Measurements from ENCODE around the gene C5orf47.

C5orf47 gene

GRCh38 chr5:173988554-173989431 lies at the start of gene C5orf47:
Gene C5orf47, plus strand, starts transcription at chr5:173989170. Its CDS starts 94 bp downstream, at chr5:173989264.
- no peak for DNase-seq

- DNase-seq: no peak
Measured at GRCh38 chr5:173940269-173940668, 48.7 kb upstream of the C5orf47 start.

- DNase-seq: no peak
Measured at GRCh38 chr5:173941102-173941501, 47.9 kb upstream of the C5orf47 start.

- DNase-seq: no peak
Measured at GRCh38 chr5:173941758-173942401, 47.1 kb upstream of the C5orf47 start.

- no peak for DNase-seq
Measured at GRCh38 chr5:173944511-173944910, 44.5 kb upstream of the C5orf47 start.

GRCh38 chr5:173945160-173945559 lies 43.8 kb upstream of the C5orf47 start:
- no peak for DNase-seq

- no peak for DNase-seq
Measured at GRCh38 chr5:173946323-173946722, 42.6 kb upstream of the C5orf47 start.

- DNase-seq: no peak
Measured at GRCh38 chr5:173950829-173951228, 38.1 kb upstream of the C5orf47 start.

- DNase-seq: no peak
Measured at GRCh38 chr5:173953528-173954090, 35.4 kb upstream of the C5orf47 start.

- no peak for DNase-seq
Measured at GRCh38 chr5:173954671-173955521, 34.1 kb upstream of the C5orf47 start.

- no peak for DNase-seq
Measured at GRCh38 chr5:173960986-173961385, 28.0 kb upstream of the C5orf47 start.

- DNase-seq: no peak
Measured at GRCh38 chr5:173961418-173961817, 27.6 kb upstream of the C5orf47 start.

- DNase-seq: no peak
Measured at GRCh38 chr5:173962436-173962972, 26.5 kb upstream of the C5orf47 start.

GRCh38 chr5:173963182-173963838 lies 25.7 kb upstream of the C5orf47 start:
- DNase-seq: no peak

GRCh38 chr5:173963867-173964441 lies 25.0 kb upstream of the C5orf47 start:
- DNase-seq: peak; percentile 66

- no peak for DNase-seq
Measured at GRCh38 chr5:173964506-173964905, 24.5 kb upstream of the C5orf47 start.

GRCh38 chr5:173967241-173967640 lies 21.7 kb upstream of the C5orf47 start:
- DNase-seq: no peak

GRCh38 chr5:173968154-173968797 lies 20.7 kb upstream of the C5orf47 start:
- DNase-seq: peak; percentile 67

GRCh38 chr5:173969167-173970049 lies 19.6 kb upstream of the C5orf47 start:
- DNase-seq: peak; percentile 94
